Activated CD8-positive, alpha-beta memory T cell treated with anti-CD3 and anti-CD28 coated beads, Interleukin-2, amount 10 ng/mL, durations not matched to agents 7 days and 5 days (primary cell): Measurements from ENCODE around the gene ADGRD1. TPM values are rescaled to one million over a fixed set of nuclear protein-coding genes. Genes with fewer than 3 reads are reported as not detected.

Experiments used
- ATAC-seq: fragments of 150-1000 bp; cut with Tn5 transposase; one replicate; pipeline ENCODE4 v1.10.0; 2021; ENCODE audit warnings: moderate library complexity
- CTCF ChIA-PET: fragments of 350-600 bp; sonication (Branson Sonifier 250); formaldehyde crosslinking; loops from one replicate; lab custom pipeline; 2021; ENCODE audit warnings: antibody characterized with exemption; lab: Charles Lee
- DNase-seq: peaks from one replicate; pipeline ENCODE4 v3.0.0-alpha.2; 2020
- H3K27ac Mint-ChIP-seq: one replicate; pipeline ENCODE4 v1.8.0; 2021; ENCODE audit warnings: mild to moderate bottlenecking, mixed read lengths
- H3K27me3 Mint-ChIP-seq: one replicate; pipeline ENCODE4 v1.8.0; 2021; ENCODE audit warnings: mixed read lengths
- H3K36me3 Mint-ChIP-seq: one replicate; pipeline ENCODE4 v1.8.0; 2021; ENCODE audit warnings: mild to moderate bottlenecking, mixed read lengths
- H3K4me1 Mint-ChIP-seq: one replicate; pipeline ENCODE4 v1.8.0; 2021; ENCODE audit warnings: mixed read lengths
- H3K4me3 Mint-ChIP-seq: one replicate; pipeline ENCODE4 v1.8.0; 2021; ENCODE audit warnings: mild to moderate bottlenecking, moderate library complexity, mixed read lengths
- H3K9me3 Mint-ChIP-seq: one replicate; pipeline ENCODE4 v1.8.0; 2022; ENCODE audit warnings: low read depth, mixed read lengths
- total RNA-seq, 2 experiments: library from RNA; stranded (reverse); gene quantifications; one replicate each; pipeline ENCODE4 v1.2.3, GENCODE V29; 2021

Gene ADGRD1
- total RNA-seq, 2 experiments from 2014 or later = 0.23 to 2.2 TPM

GRCh38 chr12:131057722-131058515 lies 104.2 kb downstream of the ADGRD1 start:
- CTCF ChIA-PET = no interaction called here
- DNase-seq (no peak), ATAC-seq (no peak)
- no peak overlapping the region for H3K4me3 Mint-ChIP-seq
- peaks cover 9% of the 10 kb centered on the region for H3K4me1 Mint-ChIP-seq
- no peaks in the 10 kb centered on the region for H3K9me3 Mint-ChIP-seq
- no peaks in the 10 kb centered on the region for H3K36me3 Mint-ChIP-seq
- H3K27me3 Mint-ChIP-seq = peaks cover 25% of the 10 kb centered on the region
- no peak overlapping the region for H3K27ac Mint-ChIP-seq

- Mint-ChIP-seq H3K36me3 (no peaks in the 10 kb centered on the region), H3K27ac (no peak overlapping the region)
These were observed 105.0 kb downstream of the ADGRD1 start for GRCh38 chr12:131058700-131059099.

GRCh38 chr12:131060011-131060703 lies 106.5 kb downstream of the ADGRD1 start:
- Mint-ChIP-seq H3K36me3 (no peaks in the 10 kb centered on the region), H3K4me3 (no peak overlapping the region), H3K27me3 (peaks cover 34% of the 10 kb centered on the region), H3K4me1 (peaks cover 8% of the 10 kb centered on the region), H3K9me3 (no peaks in the 10 kb centered on the region), H3K27ac (no peak overlapping the region)
- ATAC-seq = no peak
- CTCF ChIA-PET = no interaction called here
- no peak for DNase-seq

More at GRCh38 chr12:131058700-131059099, 105.0 kb downstream of the ADGRD1 start:
- Mint-ChIP-seq H3K27me3 (peaks cover 32% of the 10 kb centered on the region), H3K9me3 (no peaks in the 10 kb centered on the region), H3K4me1 (peaks cover 9% of the 10 kb centered on the region), H3K4me3 (no peak overlapping the region)
- ATAC-seq (no peak), DNase-seq (no peak)
- CTCF ChIA-PET = no interaction called here

- no peak overlapping the region for H3K4me3 Mint-ChIP-seq
- H3K36me3 Mint-ChIP-seq = no peaks in the 10 kb centered on the region
- H3K9me3 Mint-ChIP-seq = no peaks in the 10 kb centered on the region
- CTCF ChIA-PET = no interaction called here
- no peak overlapping the region for H3K27ac Mint-ChIP-seq
- no peaks in the 10 kb centered on the region for H3K4me1 Mint-ChIP-seq
- peaks cover 25% of the 10 kb centered on the region for H3K27me3 Mint-ChIP-seq
- DNase-seq (no peak), ATAC-seq (no peak)
These were observed 107.5 kb downstream of the ADGRD1 start for GRCh38 chr12:131061041-131061806.

GRCh38 chr12:131063413-131063812 lies 109.7 kb downstream of the ADGRD1 start:
- no peak for ATAC-seq
- Mint-ChIP-seq H3K27ac (no peak overlapping the region), H3K4me1 (no peaks in the 10 kb centered on the region), H3K4me3 (no peak overlapping the region), H3K27me3 (peaks cover 17% of the 10 kb centered on the region), H3K9me3 (no peaks in the 10 kb centered on the region), H3K36me3 (no peaks in the 10 kb centered on the region)
- CTCF ChIA-PET = interaction anchor here (1.3 kb wide), 1 partner anchor 41 kb away, joined by 4 read pairs; no protein-coding TSS in a partner anchor
- no peak for DNase-seq

- H3K9me3 Mint-ChIP-seq = no peaks in the 10 kb centered on the region
- no peak overlapping the region for H3K27ac Mint-ChIP-seq
- CTCF ChIA-PET = interaction anchor here (1.3 kb wide), 1 partner anchor 40 kb away, joined by 4 read pairs; no protein-coding TSS in a partner anchor
- DNase-seq (no peak), ATAC-seq (no peak)
- no peaks in the 10 kb centered on the region for H3K36me3 Mint-ChIP-seq
- no peak overlapping the region for H3K4me3 Mint-ChIP-seq
- no peaks in the 10 kb centered on the region for H3K4me1 Mint-ChIP-seq
- peaks cover 17% of the 10 kb centered on the region for H3K27me3 Mint-ChIP-seq
These were observed 110.3 kb downstream of the ADGRD1 start for GRCh38 chr12:131063960-131064359.

- CTCF ChIA-PET = no interaction called here
- Mint-ChIP-seq H3K36me3 (no peaks in the 10 kb centered on the region), H3K27ac (no peak overlapping the region), H3K4me1 (no peaks in the 10 kb centered on the region), H3K27me3 (peaks cover 17% of the 10 kb centered on the region), H3K4me3 (no peak overlapping the region), H3K9me3 (no peaks in the 10 kb centered on the region)
- no peak for DNase-seq
- no peak for ATAC-seq
These were observed 111.6 kb downstream of the ADGRD1 start for GRCh38 chr12:131065279-131065678.

GRCh38 chr12:131065801-131066200 lies 112.1 kb downstream of the ADGRD1 start:
- CTCF ChIA-PET = no interaction called here
- no peak overlapping the region for H3K27ac Mint-ChIP-seq
- H3K36me3 Mint-ChIP-seq = no peaks in the 10 kb centered on the region
- DNase-seq (no peak), ATAC-seq (no peak)
- no peak overlapping the region for H3K4me3 Mint-ChIP-seq
- no peaks in the 10 kb centered on the region for H3K9me3 Mint-ChIP-seq
- no peaks in the 10 kb centered on the region for H3K4me1 Mint-ChIP-seq
- peaks cover 17% of the 10 kb centered on the region for H3K27me3 Mint-ChIP-seq

- DNase-seq (no peak), ATAC-seq (no peak)
- no peak overlapping the region for H3K27ac Mint-ChIP-seq
- no peaks in the 10 kb centered on the region for H3K36me3 Mint-ChIP-seq
- no peaks in the 10 kb centered on the region for H3K9me3 Mint-ChIP-seq
- peaks cover 17% of the 10 kb centered on the region for H3K27me3 Mint-ChIP-seq
- CTCF ChIA-PET = no interaction called here
- H3K4me1 Mint-ChIP-seq = no peaks in the 10 kb centered on the region
- no peak overlapping the region for H3K4me3 Mint-ChIP-seq
These were observed 112.6 kb downstream of the ADGRD1 start for GRCh38 chr12:131066207-131066885.

- peaks cover 17% of the 10 kb centered on the region for H3K27me3 Mint-ChIP-seq
These were observed 113.3 kb downstream of the ADGRD1 start for GRCh38 chr12:131066886-131067490.

GRCh38 chr12:131067981-131068851 lies 114.5 kb downstream of the ADGRD1 start:
- ATAC-seq = no peak
- Mint-ChIP-seq H3K9me3 (no peaks in the 10 kb centered on the region), H3K27me3 (peaks cover 13% of the 10 kb centered on the region), H3K4me1 (no peaks in the 10 kb centered on the region), H3K27ac (no peak overlapping the region), H3K4me3 (no peak overlapping the region), H3K36me3 (no peaks in the 10 kb centered on the region)
- CTCF ChIA-PET = interaction anchor here (0.5 kb wide), 1 partner anchor 798 kb away, joined by 3 read pairs; no protein-coding TSS in a partner anchor
- no peak for DNase-seq

More at GRCh38 chr12:131066886-131067490, 113.3 kb downstream of the ADGRD1 start:
- Mint-ChIP-seq H3K4me1 (no peaks in the 10 kb centered on the region), H3K4me3 (no peak overlapping the region), H3K36me3 (no peaks in the 10 kb centered on the region), H3K27ac (no peak overlapping the region), H3K9me3 (no peaks in the 10 kb centered on the region)
- DNase-seq = no peak
- no peak for ATAC-seq
- CTCF ChIA-PET = no interaction called here
